GM10847 (cell line): Measurements from ENCODE around the gene S100A9.

ENCODE experiments used
- POLR2A ChIP-seq: IDR thresholded peaks from 2 replicates; pipeline ENCODE4 v1.6.1; 2011; ENCODE audit not compliant: insufficient read length; ENCODE audit errors: extremely low read depth

S100A9 gene

GRCh38 chr1:153343040-153343681 lies 14.5 kb upstream of the S100A9 start:
- no peak for TF ChIP-seq POLR2A

- TF ChIP-seq POLR2A, result no peak
Observed at GRCh38 chr1:153343811-153344717, 13.6 kb upstream of the S100A9 start.

GRCh38 chr1:153344718-153345025 lies 13.0 kb upstream of the S100A9 start:
- TF ChIP-seq POLR2A, result no peak

- TF ChIP-seq POLR2A, result no peak
Observed at GRCh38 chr1:153345187-153346076, 12.2 kb upstream of the S100A9 start.

- TF ChIP-seq POLR2A, result no peak
Observed at GRCh38 chr1:153346077-153346723, 11.5 kb upstream of the S100A9 start.

GRCh38 chr1:153347856-153348255 lies 9.8 kb upstream of the S100A9 start:
- no peak for TF ChIP-seq POLR2A

GRCh38 chr1:153348511-153349362 lies 8.9 kb upstream of the S100A9 start, which contains the start of gene PGLYRP4:
PGLYRP4 (minus strand) TSS chr1:153348841; CDS start chr1:153347932, 909 bp downstream.
- TF ChIP-seq POLR2A, result no peak

- no peak for TF ChIP-seq POLR2A
Observed at GRCh38 chr1:153349363-153350320, 8.0 kb upstream of the S100A9 start.

- TF ChIP-seq POLR2A, result no peak
Observed at GRCh38 chr1:153350321-153350957, 7.2 kb upstream of the S100A9 start.

GRCh38 chr1:153352523-153352922 lies 5.1 kb upstream of the S100A9 start:
- TF ChIP-seq POLR2A, result no peak

GRCh38 chr1:153353226-153353947 lies 4.3 kb upstream of the S100A9 start:
- no peak for TF ChIP-seq POLR2A
